ENCODE data around the gene CHML. TPM values are rescaled to one million over a fixed set of nuclear protein-coding genes. Genes with fewer than 3 reads are reported as not detected.

CHML gene
- total and polyA plus RNA-seq, 2 of the 8 experiments (the other 6 are each of a cell fraction or from before 2014, with no cell fraction given) = 11.5 to 82.4 TPM

DNA sequence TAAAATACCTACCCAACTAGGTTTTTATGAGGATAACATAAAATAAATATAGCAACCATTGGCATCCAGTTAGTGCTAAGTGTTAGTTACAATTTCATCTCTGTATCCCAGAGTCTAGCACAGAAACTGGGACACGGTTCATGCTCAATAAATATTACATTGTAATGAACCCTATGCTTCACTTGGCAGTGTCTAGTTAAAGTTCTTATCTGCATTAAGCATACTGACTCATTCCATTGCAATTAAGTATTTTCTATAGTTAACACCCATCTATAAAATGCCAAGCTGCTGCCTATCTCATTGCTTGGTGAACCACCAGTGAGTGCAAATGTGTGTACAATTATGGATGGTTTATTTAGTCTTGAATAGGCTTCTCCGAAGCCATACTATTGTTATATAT is 15.2 kb downstream of the CHML start:
- Histone ChIP-seq H2BK15ac (ENCODE audit: low read length) (no peak overlapping the region), H4K20me1 (replicated peaks in 1 of 2; ENCODE audit: control insufficient read depth in 1 of 2, insufficient read depth in 2 of 2, low read length in 2 of 2) (peaks cover 0 to 2% of the 10 kb centered on the region in 2 experiments), H3K23ac (ENCODE audit: insufficient read length) (no peak overlapping the region), H3K27ac (ENCODE audit: low read depth, low read length) (no peak overlapping the region), H3K56ac (replicated peaks; ENCODE audit: insufficient read length, low read depth, low read length) (no peak overlapping the region), H2AFZ (ENCODE audit: low read length) (no peak overlapping the region), H2BK12ac (ENCODE audit: low read depth, low read length) (no peak overlapping the region), H3K14ac (ENCODE audit: insufficient read length) (no peak overlapping the region), H3K79me1 (ENCODE audit: low read depth, low read length) (no peaks in the 10 kb centered on the region), H3K79me2 (ENCODE audit: control insufficient read depth in 1 of 2, insufficient read depth in 2 of 2, low read length in 2 of 2) (0 out of 4 replicates have a peak, but pooled peaks cover 0 to 4% of the 10 kb centered on the region in 2 experiments), H4K8ac (ENCODE audit: extremely low read depth, insufficient read depth, low read length) (no peak overlapping the region), H3K4me3 (ENCODE audit: extremely low read depth in 1 of 4, insufficient read depth in 2 of 4, low read depth in 3 of 4, low read length in 4 of 4) (no peak overlapping the region), H3K18ac (ENCODE audit: extremely low read depth, low read length) (no peak overlapping the region), H4K5ac (ENCODE audit: insufficient read length, low read depth, low read length) (no peak overlapping the region), H2AK5ac (ENCODE audit: low read depth, low read length) (no peak overlapping the region), H3K4me2 (ENCODE audit: insufficient read depth in 1 of 2, low read depth in 2 of 2, low read length in 2 of 2) (no peak overlapping the region), H2BK120ac (replicated peaks; ENCODE audit: low read depth, low read length) (no peak overlapping the region), H3K36me3 (ENCODE audit: control insufficient read depth in 2 of 4, insufficient read depth in 4 of 4, low read length in 3 of 4) (peaks cover 0 to 6% (median 0%) of the 10 kb centered on the region in 4 experiments; a peak in 1 of 8 replicates), H3K4ac (replicated peaks; ENCODE audit: insufficient read length, low read depth, low read length) (no peak overlapping the region), H3K9me3 (ENCODE audit: insufficient read depth in 2 of 2, low read depth in 1 of 2, low read length in 1 of 2) (no peaks in the 10 kb centered on the region), H3K9ac (replicated peaks in 1 of 4; ENCODE audit: extremely low read depth in 1 of 4, low read depth in 3 of 4, low read length in 3 of 4) (no peak overlapping the region), H2BK20ac (ENCODE audit: low read length) (no peak overlapping the region), H3K4me1 (replicated peaks in 1 of 4; ENCODE audit: control insufficient read depth in 3 of 4, insufficient read depth in 4 of 4, low read length in 3 of 4) (peaks cover 0 to 3% (median 0%) of the 10 kb centered on the region in 4 experiments; a peak in 3 of 7 replicates), H3K23me2 (ENCODE audit: low read depth, low read length) (no peaks in the 10 kb centered on the region), H3K27me3 (replicated peaks in 1 of 4; ENCODE audit: control insufficient read depth in 3 of 4, extremely low read depth in 1 of 4, insufficient read depth in 3 of 4, low read length in 3 of 4) (no peaks in the 10 kb centered on the region), H4K91ac (replicated peaks; ENCODE audit: insufficient read length, low read length) (no peak overlapping the region), H2BK5ac (ENCODE audit: low read depth, low read length) (no peak overlapping the region)
- no peak for DNase-seq (ENCODE audit: low read depth in 1 of 2, low spot score in 2 of 2)
- POLR2A ChIA-PET (ENCODE audit: partially characterized antibody) = no interaction called here
- CTCF ChIA-PET (ENCODE audit: partially characterized antibody) = interaction anchor here (6.5 kb wide), 1 partner anchor 14 kb away, joined by 43 read pairs; no protein-coding TSS in a partner anchor
- no peak for FAIRE-seq
- 90% methylated on average over 2 of the region's 2 CpGs; no CpG with 5 or more reads in 1 of the 2 experiments for WGBS, 2 experiments (ENCODE audit: extremely low coverage in 1 of 2, insufficient coverage in 1 of 2, insufficient read length in 1 of 2, insufficient replicate concordance in 2 of 2, low coverage in 1 of 2, low lambda C conversion rate in 2 of 2, missing lambda C conversion rate in 1 of 2)
- TF ChIP-seq TEAD4 (IDR thresholded peaks at IDR 0.05; ENCODE audit: low read depth, low read length) (no peak), BACH1 (IDR thresholded peaks at IDR 0.05; ENCODE audit: low read length) (no peak)

Measured in H1 (cell line).